Naive B cell (primary cell): ENCODE data around the gene ATP2B2. TPM values are rescaled to one million over a fixed set of nuclear protein-coding genes. Genes with fewer than 3 reads are reported as not detected.

Source experiments
- ATAC-seq, 2 donors: fragments of 150-1000 bp; cut with Tn5 transposase; 2 replicates each; pipeline ENCODE4 v1.10.0; 2021; ENCODE audit warnings: low read depth in 2 of 2, mild to moderate bottlenecking in 2 of 2, moderate library complexity in 2 of 2
- DNase-seq: peaks from one replicate; pipeline ENCODE4 v3.0.0; 2022
- H3K27ac Mint-ChIP-seq, 6 donors: one replicate each; pipeline ENCODE4 v1.8.0; 2020 to 2022; ENCODE audit warnings: mild to moderate bottlenecking in 6 of 6, mixed read lengths in 6 of 6, moderate library complexity in 5 of 6, inconsistent platforms in 2 of 6
- H3K27me3 Mint-ChIP-seq, 3 donors: one replicate each; pipeline ENCODE4 v1.8.0; 2021 to 2022; ENCODE audit warnings: mixed read lengths in 3 of 3, mild to moderate bottlenecking in 1 of 3
- H3K36me3 Mint-ChIP-seq, 2 donors: one replicate each; pipeline ENCODE4 v1.8.0; 2020 to 2022; ENCODE audit warnings: mixed read lengths in 2 of 2, inconsistent platforms in 1 of 2, mild to moderate bottlenecking in 1 of 2
- H3K4me1 Mint-ChIP-seq, 3 donors: one replicate each; pipeline ENCODE4 v1.8.0; 2020 to 2022; ENCODE audit warnings: mixed read lengths in 3 of 3, inconsistent platforms in 1 of 3, mild to moderate bottlenecking in 1 of 3, moderate library complexity in 1 of 3
- H3K4me3 Mint-ChIP-seq, 8 donors: one replicate each; pipeline ENCODE4 v1.8.0; 2020 to 2022; ENCODE audit warnings: mild to moderate bottlenecking in 8 of 8, mixed read lengths in 8 of 8, moderate library complexity in 8 of 8, inconsistent platforms in 2 of 8
- H3K9me3 Mint-ChIP-seq, 7 donors: one replicate each; pipeline ENCODE4 v1.8.0; 2020 to 2022; ENCODE audit warnings: mixed read lengths in 7 of 7, mild to moderate bottlenecking in 5 of 7, inconsistent platforms in 2 of 7, moderate library complexity in 1 of 7
- polyA plus RNA-seq, 6 donors: library from polyadenylated mRNA; unstranded; fragments of 300-500 nt; fragmentation: Illumina TruSeq; gene quantifications; one replicate each; pipeline ENCODE4 v1.2.3, GENCODE V29; 2021; ENCODE audit warnings: low read depth in 6 of 6

ATP2B2 gene
- polyA plus RNA-seq, 6 donors from 2014 or later = 0.06 TPM; not detected in 5

DNA sequence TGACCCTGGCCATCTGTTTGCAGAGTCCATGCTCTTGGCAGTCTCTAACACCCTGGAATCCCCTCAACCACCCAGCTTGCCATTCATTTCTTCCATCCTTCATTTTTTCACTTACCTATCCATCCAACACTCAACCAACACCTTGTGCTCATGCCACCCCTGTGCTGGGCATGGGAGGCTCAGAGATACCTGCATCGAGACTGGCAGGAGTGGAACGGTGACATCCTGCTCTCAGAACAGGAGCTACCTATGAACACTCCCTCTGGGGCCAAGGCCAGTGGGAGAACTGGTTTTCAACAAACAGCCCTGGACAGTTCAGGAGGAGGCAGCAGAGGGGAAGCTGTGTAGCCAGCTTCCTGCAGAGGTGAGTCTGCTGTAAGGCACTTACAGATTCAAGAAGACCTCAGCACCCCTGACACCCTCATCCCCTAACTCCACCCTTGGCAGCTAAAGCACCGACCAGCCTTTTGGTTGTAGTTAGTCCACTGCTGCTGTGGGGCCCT is 19.5 kb upstream of the ATP2B2 start:
- peak overlapping the region in 1 of 6 donors; percentile 76 for H3K27ac Mint-ChIP-seq
- no peak for ATAC-seq
- no peaks in the 10 kb centered on the region for H3K9me3 Mint-ChIP-seq
- peaks cover 37 to 69% (median 60%) of the 10 kb centered on the region in 3 donors for H3K27me3 Mint-ChIP-seq
- H3K4me1 Mint-ChIP-seq = no peaks in the 10 kb centered on the region
- DNase-seq = no peak
- no peaks in the 10 kb centered on the region for H3K36me3 Mint-ChIP-seq
- H3K4me3 Mint-ChIP-seq = no peak overlapping the region

GRCh38 chr3:10524270-10524669 is 18.9 kb upstream of the ATP2B2 start:
- Mint-ChIP-seq H3K36me3 (no peaks in the 10 kb centered on the region), H3K27ac (no peak overlapping the region), H3K4me1 (no peaks in the 10 kb centered on the region), H3K27me3 (peaks cover 37 to 66% (median 58%) of the 10 kb centered on the region in 3 donors), H3K9me3 (peaks cover 0 to 1% (median 0%) of the 10 kb centered on the region in 7 donors), H3K4me3 (no peak overlapping the region)
- DNase-seq (no peak), ATAC-seq (no peak)

GRCh38 chr3:10523561-10523960 is 18.2 kb upstream of the ATP2B2 start:
- H3K27ac Mint-ChIP-seq = peak overlapping the region in 1 of 6 donors; percentile 27
- peaks cover 0 to 2% (median 0%) of the 10 kb centered on the region in 7 donors for H3K9me3 Mint-ChIP-seq
- H3K4me3 Mint-ChIP-seq = no peak overlapping the region
- DNase-seq = no peak
- peaks cover 37 to 70% (median 65%) of the 10 kb centered on the region in 3 donors for H3K27me3 Mint-ChIP-seq
- H3K36me3 Mint-ChIP-seq = no peaks in the 10 kb centered on the region
- ATAC-seq = no peak
- H3K4me1 Mint-ChIP-seq = peaks cover 0 to 3% (median 0%) of the 10 kb centered on the region in 3 donors

DNA sequence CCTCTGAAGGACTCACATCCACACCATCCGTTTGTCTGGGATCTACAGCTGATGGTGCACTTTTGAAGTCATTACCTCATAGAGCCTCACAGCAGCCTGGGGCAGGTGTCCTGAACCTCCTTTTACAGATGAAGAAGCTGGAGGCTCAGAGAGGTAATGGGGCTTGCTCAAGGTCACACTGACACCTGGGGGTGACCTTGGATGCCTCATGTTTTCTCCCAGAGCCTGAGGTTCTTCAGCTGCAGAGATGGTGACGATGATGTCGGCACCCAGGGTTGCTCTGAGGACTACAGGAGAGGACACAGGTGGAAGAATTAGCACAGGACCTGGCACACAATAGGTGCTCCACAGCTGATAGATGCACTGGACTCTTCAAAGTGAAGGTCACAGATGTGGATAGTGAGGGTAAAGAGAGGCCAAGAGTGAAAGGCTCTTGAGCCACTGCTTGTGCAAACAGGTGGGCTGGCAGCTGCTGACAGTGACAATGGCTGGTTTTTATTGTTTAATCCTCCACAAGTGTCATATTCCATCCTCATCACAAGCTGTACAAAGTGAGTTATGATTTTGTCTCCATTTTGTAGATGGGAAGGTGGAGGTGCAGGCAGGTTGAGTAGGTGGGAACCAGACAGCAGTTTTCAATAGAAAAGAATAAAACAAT is 17.4 kb upstream of the ATP2B2 start:
- H3K4me1 Mint-ChIP-seq = peaks cover under 1 to 6% (median 3%) of the 10 kb centered on the region in 3 donors
- no peaks in the 10 kb centered on the region for H3K36me3 Mint-ChIP-seq
- H3K9me3 Mint-ChIP-seq = peaks cover 0 to 2% (median 0%) of the 10 kb centered on the region in 7 donors
- DNase-seq (peak; percentile 10), ATAC-seq (peak; percentile 30 to 44)
- H3K27me3 Mint-ChIP-seq = peaks cover 43 to 73% (median 71%) of the 10 kb centered on the region in 3 donors
- peak overlapping the region in 1 of 6 donors; percentile 19 for H3K27ac Mint-ChIP-seq
- H3K4me3 Mint-ChIP-seq = no peak overlapping the region

GRCh38 chr3:10521772-10522441 is 16.5 kb upstream of the ATP2B2 start:
- peaks cover 48 to 74% (median 70%) of the 10 kb centered on the region in 3 donors for H3K27me3 Mint-ChIP-seq
- no peak overlapping the region for H3K4me3 Mint-ChIP-seq
- H3K4me1 Mint-ChIP-seq = peaks cover 3 to 9% (median 5%) of the 10 kb centered on the region in 3 donors
- H3K27ac Mint-ChIP-seq = peak overlapping the region in 1 of 6 donors; percentile 75
- H3K9me3 Mint-ChIP-seq = peaks cover 0 to 2% (median 0%) of the 10 kb centered on the region in 7 donors
- ATAC-seq (no peak), DNase-seq (no peak)
- no peaks in the 10 kb centered on the region for H3K36me3 Mint-ChIP-seq

- no peak overlapping the region for H3K27ac Mint-ChIP-seq
- H3K9me3 Mint-ChIP-seq = peaks cover 0 to 2% (median 0%) of the 10 kb centered on the region in 7 donors
- peaks cover 3 to 9% (median 5%) of the 10 kb centered on the region in 3 donors for H3K4me1 Mint-ChIP-seq
- H3K4me3 Mint-ChIP-seq = no peak overlapping the region
- DNase-seq (no peak), ATAC-seq (no peak)
- peaks cover 41 to 55% (median 52%) of the 10 kb centered on the region in 3 donors for H3K27me3 Mint-ChIP-seq
- no peaks in the 10 kb centered on the region for H3K36me3 Mint-ChIP-seq
These were observed 14.7 kb upstream of the ATP2B2 start for GRCh38 chr3:10520072-10520471.

- Mint-ChIP-seq H3K4me3 (no peak overlapping the region), H3K36me3 (no peaks in the 10 kb centered on the region), H3K4me1 (peaks cover 3 to 9% (median 5%) of the 10 kb centered on the region in 3 donors), H3K9me3 (peaks cover 0 to 2% (median 0%) of the 10 kb centered on the region in 7 donors), H3K27ac (no peak overlapping the region), H3K27me3 (peaks cover 34 to 47% (median 44%) of the 10 kb centered on the region in 3 donors)
- DNase-seq = no peak
- no peak for ATAC-seq
These were observed 13.8 kb upstream of the ATP2B2 start for GRCh38 chr3:10519236-10519635.

DNA sequence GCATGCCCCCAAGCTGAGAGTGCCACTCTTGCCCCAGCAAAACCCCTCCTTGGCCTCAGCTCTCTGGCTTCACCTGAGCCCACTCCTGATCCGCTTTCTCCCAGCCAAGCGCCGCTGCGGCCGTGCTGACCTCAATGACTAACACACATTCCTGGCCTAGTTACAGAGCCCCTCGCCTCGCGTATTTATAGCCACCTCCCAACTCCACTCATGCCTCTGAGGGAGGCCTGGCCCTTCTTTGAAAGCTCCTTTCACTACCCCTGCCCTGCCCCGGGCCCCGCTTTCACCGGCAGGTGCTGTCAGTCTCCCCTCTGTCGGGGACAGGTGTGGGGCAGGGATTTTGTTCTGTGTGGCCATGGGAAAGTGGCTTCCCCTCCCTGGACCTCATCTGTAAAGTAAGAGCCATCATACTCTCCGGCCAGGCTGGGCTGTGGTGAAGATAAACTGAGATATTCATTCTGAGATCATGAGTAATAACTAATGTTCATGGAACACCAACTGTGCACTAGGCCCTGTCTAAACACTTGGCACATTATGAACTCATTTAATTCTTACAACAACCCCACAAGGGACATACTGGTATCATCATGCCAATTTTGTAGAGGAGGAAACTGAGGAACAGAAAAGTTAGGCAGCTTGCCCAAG is 13.2 kb upstream of the ATP2B2 start:
- ATAC-seq (no peak), DNase-seq (no peak)
- Mint-ChIP-seq H3K4me1 (peaks cover 3 to 9% (median 5%) of the 10 kb centered on the region in 3 donors), H3K27me3 (peaks cover 28 to 44% (median 38%) of the 10 kb centered on the region in 3 donors), H3K9me3 (peaks cover 0 to 2% (median 0%) of the 10 kb centered on the region in 7 donors), H3K36me3 (no peaks in the 10 kb centered on the region), H3K27ac (no peak overlapping the region), H3K4me3 (no peak overlapping the region)

DNA sequence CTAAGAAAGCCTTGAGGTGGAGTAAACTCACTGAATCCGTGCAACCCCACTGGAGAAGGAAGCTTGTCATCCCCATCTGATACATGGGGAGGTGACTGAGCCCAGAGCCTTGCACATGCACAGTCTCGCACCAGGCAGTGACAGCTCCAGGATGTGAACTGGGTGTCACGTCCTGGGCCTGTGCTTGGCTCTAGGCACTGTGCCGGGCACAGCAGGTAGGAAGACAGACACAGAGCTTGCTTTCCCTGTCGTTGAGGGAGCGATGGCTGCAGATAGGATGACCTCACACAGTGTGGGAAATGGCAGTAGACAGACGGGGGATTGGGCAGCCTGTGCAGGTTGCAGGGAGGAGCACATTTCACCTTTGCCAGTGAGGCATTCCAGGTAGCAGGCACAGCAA is 12.2 kb upstream of the ATP2B2 start:
- no peak for DNase-seq
- ATAC-seq = no peak
- no peaks in the 10 kb centered on the region for H3K36me3 Mint-ChIP-seq
- no peak overlapping the region for H3K4me3 Mint-ChIP-seq
- H3K9me3 Mint-ChIP-seq = peaks cover 0 to 2% (median 0%) of the 10 kb centered on the region in 7 donors
- peaks cover 23 to 46% (median 28%) of the 10 kb centered on the region in 3 donors for H3K27me3 Mint-ChIP-seq
- peak overlapping the region in 1 of 6 donors; percentile 23 for H3K27ac Mint-ChIP-seq
- H3K4me1 Mint-ChIP-seq = peaks cover 3 to 9% (median 5%) of the 10 kb centered on the region in 3 donors

DNA sequence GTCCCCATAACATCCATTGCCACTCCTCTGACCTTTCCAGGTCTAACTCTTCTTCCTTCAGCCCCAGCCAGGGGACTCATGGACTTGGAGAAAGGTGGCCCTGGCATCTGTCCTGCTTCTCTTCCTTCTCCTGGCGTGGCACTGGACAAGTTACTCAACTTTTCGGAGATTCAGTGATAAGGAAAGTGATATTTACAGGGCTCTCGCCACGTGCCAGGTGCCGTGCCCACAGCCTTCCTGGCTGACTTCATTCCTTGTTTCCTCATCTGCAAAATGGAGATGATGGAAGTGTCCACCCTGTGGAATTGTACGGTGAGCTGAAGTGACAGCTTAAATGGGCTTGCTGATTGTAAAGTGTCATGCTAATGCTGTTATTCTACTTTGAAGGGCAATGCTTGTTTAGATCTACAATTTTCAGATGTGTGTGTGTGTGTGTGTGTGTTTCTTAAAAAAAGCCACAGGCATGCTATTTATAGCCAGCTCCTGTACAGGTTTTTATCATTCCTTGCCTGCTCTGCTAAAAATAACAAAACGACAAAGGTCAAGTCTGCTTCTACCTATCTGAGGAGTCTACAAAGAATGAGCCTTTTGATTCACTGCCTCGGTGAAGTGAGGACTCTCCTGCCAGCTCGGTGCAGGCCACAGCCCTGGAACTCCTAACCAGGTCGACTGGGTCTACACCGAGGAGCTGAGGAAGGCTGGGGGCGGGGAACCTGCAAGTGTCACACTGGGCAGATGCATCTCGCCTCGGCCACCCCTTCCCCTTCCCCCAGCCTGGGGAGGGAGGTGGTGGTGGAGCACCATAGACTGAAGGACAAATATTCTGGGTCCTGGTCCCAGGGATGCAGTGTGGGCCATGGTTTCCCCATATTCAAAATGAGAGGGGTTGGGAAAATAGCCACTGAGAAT is 11.4 kb upstream of the ATP2B2 start:
- Mint-ChIP-seq H3K27me3 (peaks cover 23 to 40% (median 26%) of the 10 kb centered on the region in 3 donors), H3K4me1 (peaks cover 3 to 9% (median 5%) of the 10 kb centered on the region in 3 donors), H3K9me3 (peaks cover 0 to 2% (median 0%) of the 10 kb centered on the region in 7 donors), H3K4me3 (no peak overlapping the region), H3K36me3 (no peaks in the 10 kb centered on the region), H3K27ac (peak overlapping the region in 1 of 6 donors; percentile 3)
- no peak for DNase-seq
- ATAC-seq = no peak

DNA sequence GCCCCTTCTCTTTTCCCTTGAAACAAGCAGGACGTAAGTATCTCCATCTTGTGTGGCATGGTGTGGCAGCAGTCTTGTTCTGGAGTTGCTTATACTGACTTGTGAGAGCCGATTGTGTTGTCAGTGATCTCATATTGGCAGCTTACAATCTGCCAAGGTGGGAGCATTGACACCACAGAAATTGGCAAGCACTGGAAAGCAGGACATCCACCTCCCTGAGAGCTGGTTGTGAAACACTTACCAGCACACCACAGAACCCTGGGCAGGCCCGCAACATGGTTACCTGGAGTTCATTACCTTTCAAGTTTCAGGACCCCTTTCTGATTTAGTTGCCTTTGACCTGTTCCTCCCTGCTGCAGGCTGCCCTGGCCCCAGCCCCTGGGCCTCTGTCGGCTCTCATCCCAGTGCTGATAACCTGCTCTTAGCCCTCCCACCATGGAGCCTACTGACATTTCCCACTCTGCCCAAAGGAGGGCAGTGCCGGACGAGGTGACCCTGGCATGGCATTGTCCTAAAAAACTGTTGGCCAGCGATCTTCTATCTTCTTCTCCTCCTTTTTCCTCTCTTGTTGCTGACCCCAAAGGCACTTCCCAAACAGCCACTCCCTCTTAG is 10.6 kb upstream of the ATP2B2 start:
- Mint-ChIP-seq H3K36me3 (no peaks in the 10 kb centered on the region), H3K4me3 (no peak overlapping the region), H3K27ac (peak overlapping the region in 2 of 6 donors; percentile 2 to 3), H3K9me3 (peaks cover 0 to 2% (median 0%) of the 10 kb centered on the region in 7 donors), H3K4me1 (peaks cover 3 to 9% (median 5%) of the 10 kb centered on the region in 3 donors), H3K27me3 (peaks cover 17 to 41% (median 20%) of the 10 kb centered on the region in 3 donors)
- DNase-seq = no peak
- no peak for ATAC-seq

GRCh38 chr3:10515396-10515795 is 10.0 kb upstream of the ATP2B2 start:
- Mint-ChIP-seq H3K4me3 (no peak overlapping the region), H3K27ac (no peak overlapping the region), H3K27me3 (peaks cover 17 to 46% (median 20%) of the 10 kb centered on the region in 3 donors), H3K36me3 (no peaks in the 10 kb centered on the region), H3K4me1 (peaks cover 3 to 9% (median 5%) of the 10 kb centered on the region in 3 donors), H3K9me3 (peaks cover 0 to 2% (median 0%) of the 10 kb centered on the region in 7 donors)
- ATAC-seq (no peak), DNase-seq (no peak)
